Ishikawa (cell line): Measurements from ENCODE around the gene OTUB1.

Experiments
- EP300 ChIP-seq: IDR thresholded peaks from 2 replicates; pipeline ENCODE4 v1.6.1; 2012; ENCODE audit warnings: borderline replicate concordance
- MAX ChIP-seq: IDR thresholded peaks from 2 replicates; pipeline ENCODE4 v1.6.1; 2012
- RAD21 ChIP-seq: IDR thresholded peaks from 2 replicates; pipeline ENCODE4 v1.6.1; 2012; ENCODE audit warnings: low read depth
- REST ChIP-seq: IDR thresholded peaks from 2 replicates; pipeline ENCODE4 v1.6.1; 2012; ENCODE audit warnings: low read depth, mild to moderate bottlenecking
- TAF1 ChIP-seq: IDR thresholded peaks from 2 replicates; pipeline ENCODE4 v1.6.1; 2012; ENCODE audit warnings: low read depth, mild to moderate bottlenecking
- TCF12 ChIP-seq: IDR thresholded peaks from 2 replicates; pipeline ENCODE4 v1.6.1; 2012; ENCODE audit warnings: low read depth
- TEAD4 ChIP-seq: IDR thresholded peaks from 2 replicates; pipeline ENCODE4 v1.6.1; 2012
- USF1 ChIP-seq: IDR thresholded peaks from 2 replicates; pipeline ENCODE4 v1.6.1; 2012
- ZBTB7A ChIP-seq: IDR thresholded peaks from 2 replicates; pipeline ENCODE4 v1.6.1; 2012; ENCODE audit warnings: low read depth

GRCh38 chr11:64008283-64008913 lies 22.2 kb downstream of the OTUB1 start:
- no peak for TF ChIP-seq EP300
- no peak for TF ChIP-seq TAF1
- TF ChIP-seq TCF12 = no peak
- TF ChIP-seq RAD21 = no peak
- no peak for TF ChIP-seq ZBTB7A
- TF ChIP-seq TEAD4 = no peak
- no peak for TF ChIP-seq REST
- TF ChIP-seq USF1 = no peak
- TF ChIP-seq MAX = no peak
